ENCODE measurements around the gene KCNIP4.

- TF ChIP-seq POLR2A (IDR thresholded peaks at IDR 0.05) (no peak), CTCF (IDR thresholded peaks at IDR 0.05) (no peak), EP300 (IDR thresholded peaks at IDR 0.05) (no peak)
Measured at GRCh38 chr4:21915761-21916160, 32.8 kb downstream of the KCNIP4 start.

Measured in tibial nerve (tissue), 4 donors.